ENCODE results near the gene CRTAP. TPM values are rescaled to one million over a fixed set of nuclear protein-coding genes. Genes with fewer than 3 reads are reported as not detected.

CRTAP gene
- polyA plus RNA-seq, 3 donors = 134 to 321 (median 317) TPM

GRCh38 chr3:33173103-33173502, 59.3 kb downstream of the CRTAP start:
- no peaks in the 10 kb centered on the region for H3K79me2 ChIP-seq (ENCODE audit: insufficient read depth, low read length)
- Mint-ChIP-seq H3K4me1 (peaks cover 7% of the 10 kb centered on the region), H3K9me3 (peaks cover 0 to 4% (median 0%) of the 10 kb centered on the region in 7 donors), H3K27me3 (ENCODE audit: low read depth in 3 of 3) (peaks cover 0 to 4% (median 3%) of the 10 kb centered on the region in 3 donors), H3K36me3 (no peaks in the 10 kb centered on the region), H3K4me3 (no peak overlapping the region), H3K27ac (no peak overlapping the region)
- no peaks in the 10 kb centered on the region for H3K27me3 ChIP-seq (ENCODE audit: control insufficient read depth in 2 of 2, insufficient read depth in 2 of 2, low read length in 2 of 2)
- TF ChIP-seq, protein P1, sequence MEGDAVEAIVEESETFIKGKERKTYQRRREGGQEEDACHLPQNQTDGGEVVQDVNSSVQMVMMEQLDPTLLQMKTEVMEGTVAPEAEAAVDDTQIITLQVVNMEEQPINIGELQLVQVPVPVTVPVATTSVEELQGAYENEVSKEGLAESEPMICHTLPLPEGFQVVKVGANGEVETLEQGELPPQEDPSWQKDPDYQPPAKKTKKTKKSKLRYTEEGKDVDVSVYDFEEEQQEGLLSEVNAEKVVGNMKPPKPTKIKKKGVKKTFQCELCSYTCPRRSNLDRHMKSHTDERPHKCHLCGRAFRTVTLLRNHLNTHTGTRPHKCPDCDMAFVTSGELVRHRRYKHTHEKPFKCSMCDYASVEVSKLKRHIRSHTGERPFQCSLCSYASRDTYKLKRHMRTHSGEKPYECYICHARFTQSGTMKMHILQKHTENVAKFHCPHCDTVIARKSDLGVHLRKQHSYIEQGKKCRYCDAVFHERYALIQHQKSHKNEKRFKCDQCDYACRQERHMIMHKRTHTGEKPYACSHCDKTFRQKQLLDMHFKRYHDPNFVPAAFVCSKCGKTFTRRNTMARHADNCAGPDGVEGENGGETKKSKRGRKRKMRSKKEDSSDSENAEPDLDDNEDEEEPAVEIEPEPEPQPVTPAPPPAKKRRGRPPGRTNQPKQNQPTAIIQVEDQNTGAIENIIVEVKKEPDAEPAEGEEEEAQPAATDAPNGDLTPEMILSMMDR (IDR thresholded peaks at IDR 0.05) = no peak
- H4K20me1 ChIP-seq (ENCODE audit: insufficient read depth, low read length) = no peaks in the 10 kb centered on the region
- 25% methylated on average over 2 of the region's 2 CpGs for WGBS (ENCODE audit: insufficient coverage)
- DNase-seq = no peak
- H3K4me3 ChIP-seq (replicated peaks in 1 of 3; ENCODE audit: low read depth in 2 of 3, low read length in 3 of 3) = no peak overlapping the region
- no peaks in the 10 kb centered on the region for H3K9me3 ChIP-seq (replicated peaks in 1 of 2; ENCODE audit: control insufficient read depth in 1 of 2, insufficient read depth in 1 of 2, low read length in 2 of 2)
- H3K4me2 ChIP-seq (replicated peaks; ENCODE audit: extremely low read depth, low read length, poor library complexity, severe bottlenecking) = no peak overlapping the region
- H2AFZ ChIP-seq (ENCODE audit: insufficient read depth, low read depth, low read length, poor library complexity, severe bottlenecking) = no peak overlapping the region
- no peak overlapping the region for H3K9ac ChIP-seq (ENCODE audit: insufficient read depth, low read length, poor library complexity, severe bottlenecking)
- H3K4me1 ChIP-seq (ENCODE audit: control insufficient read depth in 1 of 2, insufficient read depth in 2 of 2, low read length in 2 of 2) = no peaks in the 10 kb centered on the region
- intact Hi-C loops (cut with micrococcal nuclease) = no loop called here
- no peaks in the 10 kb centered on the region for H3K36me3 ChIP-seq (replicated peaks in 1 of 2; ENCODE audit: control insufficient read depth in 1 of 2, insufficient read depth in 2 of 2, low read length in 2 of 2)
- H3K27ac ChIP-seq (ENCODE audit: low read depth in 1 of 2, low read length in 2 of 2) = no peak overlapping the region

DNA sequence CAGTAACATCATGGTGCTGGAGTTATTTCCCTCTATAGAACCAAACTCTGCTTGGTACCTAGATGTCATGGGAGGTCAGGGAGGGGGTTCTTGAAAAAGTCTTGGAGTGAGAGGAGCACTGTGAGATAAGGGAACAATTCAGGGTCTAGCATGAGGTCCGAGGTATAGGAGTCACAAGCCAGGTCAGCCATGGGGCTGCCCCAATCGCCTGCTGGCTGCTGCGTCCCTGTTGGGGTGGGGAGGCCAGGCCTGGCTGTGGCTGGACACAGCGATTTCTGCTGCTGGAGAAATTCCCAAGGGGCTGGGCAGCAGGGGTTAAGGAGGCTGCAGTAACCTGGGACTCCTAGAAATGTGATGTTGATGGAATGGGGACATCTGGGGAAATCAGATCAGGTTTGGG, 59.9 kb downstream of the CRTAP start:
- H3K4me1 Mint-ChIP-seq = peaks cover 7% of the 10 kb centered on the region
- Histone ChIP-seq H3K4me2 (replicated peaks; ENCODE audit: extremely low read depth, low read length, poor library complexity, severe bottlenecking) (no peak overlapping the region), H3K27ac (ENCODE audit: low read depth in 1 of 2, low read length in 2 of 2) (no peak overlapping the region), H3K4me3 (replicated peaks in 1 of 3; ENCODE audit: low read depth in 2 of 3, low read length in 3 of 3) (no peak overlapping the region), H2AFZ (ENCODE audit: insufficient read depth, low read depth, low read length, poor library complexity, severe bottlenecking) (no peak overlapping the region), H3K36me3 (replicated peaks in 1 of 2; ENCODE audit: control insufficient read depth in 1 of 2, insufficient read depth in 2 of 2, low read length in 2 of 2) (no peaks in the 10 kb centered on the region), H3K9ac (ENCODE audit: insufficient read depth, low read length, poor library complexity, severe bottlenecking) (no peak overlapping the region), H4K20me1 (ENCODE audit: insufficient read depth, low read length) (no peaks in the 10 kb centered on the region), H3K79me2 (ENCODE audit: insufficient read depth, low read length) (no peaks in the 10 kb centered on the region), H3K27me3 (ENCODE audit: control insufficient read depth in 2 of 2, insufficient read depth in 2 of 2, low read length in 2 of 2) (no peaks in the 10 kb centered on the region), H3K4me1 (ENCODE audit: control insufficient read depth in 1 of 2, insufficient read depth in 2 of 2, low read length in 2 of 2) (no peaks in the 10 kb centered on the region), H3K9me3 (replicated peaks in 1 of 2; ENCODE audit: control insufficient read depth in 1 of 2, insufficient read depth in 1 of 2, low read length in 2 of 2) (no peaks in the 10 kb centered on the region)
- WGBS (ENCODE audit: insufficient coverage) = 98% methylated on average over 4 of the region's 4 CpGs
- H3K27me3 Mint-ChIP-seq (ENCODE audit: low read depth in 3 of 3) = peaks cover 0 to 4% (median 3%) of the 10 kb centered on the region in 3 donors
- H3K27ac Mint-ChIP-seq = no peak overlapping the region
- H3K36me3 Mint-ChIP-seq = no peaks in the 10 kb centered on the region
- TF ChIP-seq, protein P1 (IDR thresholded peaks at IDR 0.05) = no peak
- H3K4me3 Mint-ChIP-seq = no peak overlapping the region
- intact Hi-C loops (cut with micrococcal nuclease) = no loop called here
- no peak for DNase-seq
- peaks cover 0 to 6% (median 2%) of the 10 kb centered on the region in 7 donors for H3K9me3 Mint-ChIP-seq

Data from CD14-positive monocyte (primary cell).